NCI-H146 treated with DMSO at 0.1 percent for 48 hours (cell line): ENCODE results near the gene FOXB2.

Source experiments
- DNase-seq: peaks from one replicate; lab custom pipeline; 2025; ENCODE audit not compliant: unreplicated experiment; lab: John Stamatoyannopoulos, UW

FOXB2 gene

GRCh38 chr9:77063645-77064285, 44.3 kb downstream of the FOXB2 start:
- no peak for DNase-seq

DNA sequence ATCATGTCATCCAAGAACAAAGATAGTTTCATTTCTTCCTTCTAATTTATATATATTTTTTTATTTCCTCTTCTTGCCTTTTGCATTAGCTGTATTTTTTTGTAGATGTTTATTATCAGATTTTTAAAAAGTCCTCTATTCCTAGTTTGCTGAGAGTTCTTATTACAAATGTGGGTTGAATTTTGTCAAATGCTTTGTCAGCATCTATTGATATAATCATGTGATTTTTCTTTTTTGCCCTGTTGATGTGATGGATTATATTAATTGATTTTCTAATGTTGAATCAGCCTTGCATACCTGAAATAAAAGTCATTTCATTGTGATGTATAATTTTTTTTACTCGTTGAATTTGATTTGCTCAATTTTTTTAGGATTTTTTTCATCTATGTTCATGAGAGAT, 46.9 kb downstream of the FOXB2 start:
- DNase-seq, result no peak
